Left lung (tissue), 10 donors: ENCODE data around the gene TIPIN. TPM values are rescaled to one million over a fixed set of nuclear protein-coding genes. Genes with fewer than 3 reads are reported as not detected.
A peak's percentile ranks its signal among the peaks of the same experiment; 100 is the strongest.

Experiments used
- ATAC-seq: fragments of 200-7000 bp; cut with Tn5 transposase; one replicate; pipeline ENCODE4 v1.9.1; 2020; ENCODE audit warnings: moderate library complexity
- DNase-seq, 4 donors: peaks; one replicate each; pipeline ENCODE4 v3.0.0-alpha.2; 2013 to 2020
- H3K27ac ChIP-seq, 2 donors: fragments of 200-600 bp; sonication (generic) in 1 of 2; one replicate each; pipeline versions ENCODE4 v1.5.0 to v1.8.0; 2020 to 2021
- H3K27me3 ChIP-seq, 2 donors: fragments of 200-600 bp; sonication (generic) in 1 of 2; one replicate each; pipeline versions ENCODE4 v1.5.0 to v1.8.0; 2020 to 2021
- H3K36me3 ChIP-seq, 2 donors: fragments of 200-600 bp; sonication (generic) in 1 of 2; one replicate each; pipeline versions ENCODE4 v1.5.0 to v1.8.0; 2020 to 2021
- H3K4me1 ChIP-seq, 2 donors: fragments of 200-600 bp; one replicate each; pipeline ENCODE4 v1.8.0; 2021
- H3K4me3 ChIP-seq, 2 donors: fragments of 200-600 bp; sonication (generic) in 1 of 2; one replicate each; pipeline versions ENCODE4 v1.5.0 to v1.8.0; 2020 to 2021; ENCODE audit warnings: mild to moderate bottlenecking in 1 of 2
- H3K9me3 ChIP-seq, 2 donors: fragments of 200-600 bp; sonication (generic) in 1 of 2; one replicate each; pipeline versions ENCODE4 v1.5.0 to v1.8.0; 2020 to 2021
- intact Hi-C, 2 donors: fragments of 100-400 bp; cut with DNase I; formaldehyde crosslinking; loops; one replicate each; pipeline versions ENCODE4 v1.11.2 to v1.14.2; 2022
- polyA plus RNA-seq, 6 donors: library from polyadenylated mRNA; unstranded; fragments of 120-200 nt; gene quantifications; one replicate each; pipeline ENCODE4 v1.2.1, GENCODE V29; 2013; ENCODE audit not compliant: insufficient read length in 6 of 6
- total RNA-seq, 2 donors: library from RNA; stranded (reverse); fragmentation: NEBNext Ultra II Directional; extraction: Animal tissue kit (Norgen Biotek cat#: 25700); gene quantifications; one replicate each; pipeline ENCODE4 v1.2.1, GENCODE V29; 2021
- TF ChIP-seq, protein P1 (sequence below), 2 donors: fragments of 200-600 bp; sonication (generic) in 1 of 2; IDR thresholded peaks; one replicate each; pipeline versions ENCODE4 v1.5.0 to v1.8.0; 2021; ENCODE audit warnings: antibody characterized with exemption in 2 of 2
- donor health status: DM: no; HTN: yes; CAD: no.
- donor health status: DM: no; HTN: no; CAD: no.

Gene TIPIN
- total and polyA plus RNA-seq, 8 donors: 7.1 to 23.1 (median 17.7) TPM

DNA sequence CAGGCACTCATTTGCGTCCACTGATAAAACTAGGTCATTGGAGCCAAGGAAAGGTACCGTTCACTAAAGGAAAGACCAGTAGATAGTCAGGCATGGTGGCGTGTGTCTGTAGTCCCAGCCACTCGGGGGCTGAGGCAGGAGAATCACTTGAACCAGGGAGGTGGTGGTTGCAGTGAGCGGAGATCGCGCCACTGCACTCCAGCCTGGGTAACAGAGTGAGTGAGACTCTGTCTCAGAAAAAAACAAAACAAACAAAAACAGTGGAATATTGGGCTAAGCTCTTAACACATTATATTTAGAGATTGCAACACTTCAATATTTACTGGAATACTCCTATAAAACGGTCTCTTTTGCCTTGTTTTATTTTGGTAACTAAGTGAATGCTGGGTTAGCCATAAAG is 47.6 kb upstream of the TIPIN start:
- peaks cover 12 to 99% of the 10 kb centered on the region in 2 donors for H3K4me1 ChIP-seq
- H3K4me3 ChIP-seq: no peak overlapping the region
- TF ChIP-seq, protein P1, sequence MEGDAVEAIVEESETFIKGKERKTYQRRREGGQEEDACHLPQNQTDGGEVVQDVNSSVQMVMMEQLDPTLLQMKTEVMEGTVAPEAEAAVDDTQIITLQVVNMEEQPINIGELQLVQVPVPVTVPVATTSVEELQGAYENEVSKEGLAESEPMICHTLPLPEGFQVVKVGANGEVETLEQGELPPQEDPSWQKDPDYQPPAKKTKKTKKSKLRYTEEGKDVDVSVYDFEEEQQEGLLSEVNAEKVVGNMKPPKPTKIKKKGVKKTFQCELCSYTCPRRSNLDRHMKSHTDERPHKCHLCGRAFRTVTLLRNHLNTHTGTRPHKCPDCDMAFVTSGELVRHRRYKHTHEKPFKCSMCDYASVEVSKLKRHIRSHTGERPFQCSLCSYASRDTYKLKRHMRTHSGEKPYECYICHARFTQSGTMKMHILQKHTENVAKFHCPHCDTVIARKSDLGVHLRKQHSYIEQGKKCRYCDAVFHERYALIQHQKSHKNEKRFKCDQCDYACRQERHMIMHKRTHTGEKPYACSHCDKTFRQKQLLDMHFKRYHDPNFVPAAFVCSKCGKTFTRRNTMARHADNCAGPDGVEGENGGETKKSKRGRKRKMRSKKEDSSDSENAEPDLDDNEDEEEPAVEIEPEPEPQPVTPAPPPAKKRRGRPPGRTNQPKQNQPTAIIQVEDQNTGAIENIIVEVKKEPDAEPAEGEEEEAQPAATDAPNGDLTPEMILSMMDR (IDR thresholded peaks at IDR 0.05): no peak
- H3K27me3 ChIP-seq: no peaks in the 10 kb centered on the region
- H3K27ac ChIP-seq: peak overlapping the region; percentile 65 to 67
- H3K36me3 ChIP-seq: peaks cover 0 to 6% of the 10 kb centered on the region in 2 donors
- DNase-seq (no peak), ATAC-seq (peak; percentile 67)
- no peaks in the 10 kb centered on the region for H3K9me3 ChIP-seq
- intact Hi-C loops: no loop called here

- Histone ChIP-seq H3K4me1 (peaks cover 12 to 91% of the 10 kb centered on the region in 2 donors), H3K4me3 (no peak overlapping the region), H3K36me3 (peaks cover 0 to 6% of the 10 kb centered on the region in 2 donors), H3K27ac (peak overlapping the region; percentile 65 to 67), H3K9me3 (no peaks in the 10 kb centered on the region), H3K27me3 (no peaks in the 10 kb centered on the region)
- ATAC-seq (peak; percentile 40), DNase-seq (no peak)
- intact Hi-C loops: no loop called here
- TF ChIP-seq, protein P1 (IDR thresholded peaks at IDR 0.05): no peak
Measured at GRCh38 chr15:66403323-66403722, 46.8 kb upstream of the TIPIN start.

DNA sequence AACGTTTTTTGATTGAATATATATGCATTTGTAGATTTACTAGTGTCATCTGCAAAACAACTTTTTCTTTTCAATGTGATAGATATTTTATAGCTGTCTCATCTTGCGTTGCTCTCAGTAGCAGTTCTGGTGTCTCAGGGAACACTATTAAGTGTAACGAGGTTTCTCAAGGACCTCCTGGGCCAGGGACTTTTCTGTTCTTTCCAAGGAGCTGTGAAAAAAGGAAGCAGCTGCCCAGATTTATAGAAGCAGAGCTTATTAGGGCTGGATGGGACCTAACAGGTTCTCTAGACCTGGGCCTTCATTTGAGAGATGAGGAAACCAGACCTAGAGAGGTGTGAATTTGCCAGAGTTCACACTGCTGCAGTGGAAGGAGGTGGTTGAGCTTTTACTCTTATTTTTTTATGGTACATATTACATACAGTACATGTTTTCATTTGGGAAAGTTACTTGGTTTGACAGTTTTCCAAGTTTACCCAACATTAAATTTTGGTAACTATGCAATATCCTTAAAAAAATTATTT is 46.3 kb upstream of the TIPIN start:
- intact Hi-C loops: no loop called here

GRCh38 chr15:66401130-66402021 is 44.9 kb upstream of the TIPIN start:
- Histone ChIP-seq H3K27ac (no peak overlapping the region), H3K9me3 (no peaks in the 10 kb centered on the region), H3K36me3 (peaks cover 0 to 8% of the 10 kb centered on the region in 2 donors), H3K4me3 (no peak overlapping the region), H3K27me3 (no peaks in the 10 kb centered on the region), H3K4me1 (peaks cover 12 to 75% of the 10 kb centered on the region in 2 donors)
- DNase-seq (no peak), ATAC-seq (no peak)
- intact Hi-C loops: no loop called here
- TF ChIP-seq, protein P1 (IDR thresholded peaks at IDR 0.05): no peak

More for the DNA sequence above, 46.3 kb upstream of the TIPIN start:
- Histone ChIP-seq H3K4me1 (peaks cover 12 to 86% of the 10 kb centered on the region in 2 donors), H3K36me3 (peaks cover 0 to 6% of the 10 kb centered on the region in 2 donors), H3K27ac (peak overlapping the region; percentile 65 to 67), H3K27me3 (no peaks in the 10 kb centered on the region), H3K9me3 (no peaks in the 10 kb centered on the region), H3K4me3 (no peak overlapping the region)
- ATAC-seq: no peak
- DNase-seq: no peak
- TF ChIP-seq, protein P1 (IDR thresholded peaks at IDR 0.05): no peak

GRCh38 chr15:66400351-66400774 is 43.9 kb upstream of the TIPIN start:
- TF ChIP-seq, protein P1 (IDR thresholded peaks at IDR 0.05): no peak
- intact Hi-C loops: no loop called here
- DNase-seq (no peak), ATAC-seq (no peak)
- H3K36me3 ChIP-seq: peaks cover 0 to 14% of the 10 kb centered on the region in 2 donors
- no peak overlapping the region for H3K4me3 ChIP-seq
- H3K4me1 ChIP-seq: peaks cover 11 to 66% of the 10 kb centered on the region in 2 donors
- no peaks in the 10 kb centered on the region for H3K9me3 ChIP-seq
- peak overlapping the region in 1 of 2 donors; percentile 57 for H3K27ac ChIP-seq
- no peaks in the 10 kb centered on the region for H3K27me3 ChIP-seq
